Measurements from ENCODE around the gene ACSS1.

Gene ACSS1

DNA sequence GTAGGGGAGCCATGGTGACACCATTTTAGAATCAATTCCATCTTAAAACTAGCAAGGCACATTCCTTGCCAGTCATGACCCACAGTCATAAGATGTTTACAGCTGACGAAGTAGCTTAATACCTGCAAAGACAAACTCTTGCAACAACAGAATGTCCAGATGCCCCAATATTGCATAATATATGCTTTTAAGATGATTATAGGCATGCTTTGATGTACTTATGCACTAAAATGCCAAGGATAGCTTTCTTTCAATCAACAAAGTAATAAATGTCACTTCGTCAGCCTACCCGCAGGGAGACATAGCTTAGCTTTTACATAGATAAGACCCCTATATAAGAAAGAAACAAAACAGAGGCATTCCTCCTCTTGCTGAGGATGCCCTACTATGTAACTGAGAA lies 26.7 kb downstream of the ACSS1 start:
- TF ChIP-seq, protein P1, sequence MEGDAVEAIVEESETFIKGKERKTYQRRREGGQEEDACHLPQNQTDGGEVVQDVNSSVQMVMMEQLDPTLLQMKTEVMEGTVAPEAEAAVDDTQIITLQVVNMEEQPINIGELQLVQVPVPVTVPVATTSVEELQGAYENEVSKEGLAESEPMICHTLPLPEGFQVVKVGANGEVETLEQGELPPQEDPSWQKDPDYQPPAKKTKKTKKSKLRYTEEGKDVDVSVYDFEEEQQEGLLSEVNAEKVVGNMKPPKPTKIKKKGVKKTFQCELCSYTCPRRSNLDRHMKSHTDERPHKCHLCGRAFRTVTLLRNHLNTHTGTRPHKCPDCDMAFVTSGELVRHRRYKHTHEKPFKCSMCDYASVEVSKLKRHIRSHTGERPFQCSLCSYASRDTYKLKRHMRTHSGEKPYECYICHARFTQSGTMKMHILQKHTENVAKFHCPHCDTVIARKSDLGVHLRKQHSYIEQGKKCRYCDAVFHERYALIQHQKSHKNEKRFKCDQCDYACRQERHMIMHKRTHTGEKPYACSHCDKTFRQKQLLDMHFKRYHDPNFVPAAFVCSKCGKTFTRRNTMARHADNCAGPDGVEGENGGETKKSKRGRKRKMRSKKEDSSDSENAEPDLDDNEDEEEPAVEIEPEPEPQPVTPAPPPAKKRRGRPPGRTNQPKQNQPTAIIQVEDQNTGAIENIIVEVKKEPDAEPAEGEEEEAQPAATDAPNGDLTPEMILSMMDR (IDR thresholded peaks at IDR 0.05; ENCODE audit: low read depth, low read length, missing control alignments): no peak
- in situ Hi-C loops (cut with HindIII; ENCODE audit: low pct_ligation_motif_present, low sequenced_read_pairs): no loop called here
- Histone ChIP-seq H3K4me3 (ENCODE audit: low read depth, low read length) (no peak overlapping the region), H3K27ac (no peak overlapping the region), H3K36me3 (replicated peaks) (no peaks in the 10 kb centered on the region), H3K27me3 (replicated peaks) (no peaks in the 10 kb centered on the region)
- no peak for DNase-seq

DNA sequence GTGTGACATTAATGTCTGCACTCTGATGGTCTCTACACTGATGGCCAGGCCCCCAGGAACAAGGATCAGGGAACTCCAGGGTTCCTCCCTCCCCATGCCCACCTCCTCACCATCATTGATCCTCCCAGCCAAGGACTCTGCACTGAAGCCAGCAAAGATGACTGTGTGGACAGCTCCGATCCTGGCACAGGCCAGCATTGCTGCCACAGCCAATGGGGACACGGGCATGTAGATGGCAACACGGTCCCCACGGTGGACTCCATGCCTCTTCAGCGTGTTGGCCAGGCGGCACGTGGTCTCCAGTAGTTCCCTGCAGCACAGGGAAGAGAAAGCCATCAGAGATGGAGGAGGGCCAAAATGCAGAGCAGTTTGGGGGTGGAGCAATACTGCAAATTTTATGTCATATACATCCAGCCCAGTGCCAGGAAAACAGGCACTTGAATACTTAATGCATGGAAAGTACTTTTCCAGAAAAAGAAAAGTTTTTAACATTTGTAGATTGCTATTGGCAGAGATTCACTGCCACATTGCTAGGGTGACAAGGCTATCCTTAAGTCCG lies 27.2 kb downstream of the ACSS1 start:
- no peak for DNase-seq
- Histone ChIP-seq H3K27me3 (replicated peaks) (no peaks in the 10 kb centered on the region), H3K27ac (no peak overlapping the region), H3K36me3 (replicated peaks) (no peaks in the 10 kb centered on the region), H3K4me3 (ENCODE audit: low read depth, low read length) (no peak overlapping the region)
- in situ Hi-C loops (cut with HindIII; ENCODE audit: low pct_ligation_motif_present, low sequenced_read_pairs): no loop called here
- TF ChIP-seq, protein P1 (IDR thresholded peaks at IDR 0.05; ENCODE audit: low read depth, low read length, missing control alignments): no peak

DNA sequence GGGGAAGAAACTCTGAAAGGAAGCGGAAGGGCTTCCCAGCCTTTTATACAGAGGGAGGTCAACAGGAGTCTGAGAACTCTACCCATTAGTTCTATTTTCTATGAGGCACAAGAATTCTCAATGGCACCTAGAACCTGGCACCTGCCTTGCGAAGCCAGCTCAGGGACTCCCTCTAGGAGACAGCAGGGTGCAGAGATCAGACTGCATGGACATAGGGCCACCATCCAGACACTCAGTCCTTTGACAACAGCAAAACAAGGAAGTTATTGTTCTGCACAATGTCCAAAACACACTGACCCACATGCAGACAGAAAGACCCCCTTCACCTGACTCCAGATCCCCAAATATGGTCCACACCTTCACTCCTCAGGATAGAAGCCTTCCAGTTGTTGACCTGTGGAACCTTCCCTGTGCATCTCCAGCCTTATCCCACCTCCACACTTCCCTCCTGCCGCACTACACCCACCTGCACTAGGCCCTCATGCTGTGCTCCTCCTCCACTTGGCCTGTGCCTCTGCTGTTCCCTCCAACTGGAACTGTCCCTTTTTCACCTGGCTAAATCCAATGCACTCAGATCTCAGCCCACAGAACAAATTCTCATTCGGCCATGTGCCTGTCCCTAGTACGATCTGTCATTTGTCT lies 27.8 kb downstream of the ACSS1 start:
- no peak overlapping the region for H3K4me3 ChIP-seq (ENCODE audit: low read depth, low read length)
- DNase-seq: no peak
- no peaks in the 10 kb centered on the region for H3K36me3 ChIP-seq (replicated peaks)
- no peaks in the 10 kb centered on the region for H3K27me3 ChIP-seq (replicated peaks)
- in situ Hi-C loops (cut with HindIII; ENCODE audit: low pct_ligation_motif_present, low sequenced_read_pairs): no loop called here
- TF ChIP-seq, protein P1 (IDR thresholded peaks at IDR 0.05; ENCODE audit: low read depth, low read length, missing control alignments): no peak
- no peak overlapping the region for H3K27ac ChIP-seq

DNA sequence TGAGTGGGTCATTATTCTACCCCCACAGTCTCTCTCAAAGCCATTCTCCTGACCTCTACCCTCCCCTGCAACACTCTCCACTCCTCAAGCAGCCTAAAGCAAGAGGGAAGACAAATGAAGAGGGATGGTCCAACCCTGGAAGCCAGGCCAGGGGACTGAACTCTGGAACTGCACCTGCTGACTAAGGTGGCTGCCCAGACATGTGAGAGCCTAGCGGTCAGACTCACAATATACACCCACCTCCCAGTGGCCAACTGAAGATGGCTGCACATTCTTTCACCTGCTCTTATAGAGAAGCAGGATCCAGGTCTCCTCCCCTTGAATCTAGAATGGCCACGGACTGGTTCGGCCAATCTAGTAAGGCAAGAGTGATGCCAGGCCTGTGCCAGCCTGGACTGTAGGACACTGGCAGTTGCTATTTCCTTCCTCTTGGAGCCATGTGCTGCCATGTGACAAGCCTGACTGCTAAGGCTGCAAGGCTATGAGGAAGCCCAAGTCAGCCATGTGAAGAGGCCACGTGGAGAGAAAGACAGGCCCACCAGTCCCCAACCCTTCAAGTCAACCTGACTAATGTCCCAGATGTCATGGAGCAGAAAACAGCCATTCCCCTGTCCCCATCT lies 31.8 kb downstream of the ACSS1 start:
- no peak overlapping the region for H3K27ac ChIP-seq
- DNase-seq: no peak

DNA sequence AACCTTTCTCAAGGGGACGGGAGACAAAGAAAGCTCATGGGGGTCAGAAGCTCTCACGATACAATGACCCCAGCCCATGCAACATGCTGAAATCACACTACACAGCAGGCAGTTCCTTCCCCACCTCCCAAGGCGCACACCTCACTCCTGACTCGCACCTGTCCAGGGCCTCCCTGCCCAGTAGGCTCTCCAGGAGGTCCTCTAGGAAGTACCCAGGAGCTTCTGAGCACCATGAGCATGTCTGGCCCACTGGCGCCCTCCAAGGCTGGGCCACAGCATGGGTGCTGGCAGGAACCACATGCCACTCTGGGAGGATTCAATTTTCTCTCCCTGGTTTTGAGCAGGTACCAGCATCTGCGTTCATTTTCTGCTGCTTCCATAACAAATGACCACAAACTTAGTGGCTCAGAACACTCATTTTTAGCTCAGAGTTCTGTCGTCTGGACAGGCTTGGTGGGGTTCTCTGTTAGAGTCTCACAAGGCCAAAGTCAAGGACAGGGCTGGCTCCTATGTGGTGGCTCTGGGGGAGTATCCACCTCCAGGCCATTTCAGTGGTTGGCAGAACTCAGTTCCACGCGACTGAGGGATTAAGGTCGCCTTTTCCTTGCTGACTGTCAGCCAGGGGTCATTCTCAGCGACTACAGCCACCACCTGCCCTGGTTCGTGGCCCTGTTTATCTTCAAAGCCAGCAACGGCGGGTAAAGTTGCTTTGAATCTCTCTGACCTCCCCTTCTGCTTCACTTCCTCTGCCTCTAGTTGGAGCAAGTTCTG lies 32.7 kb downstream of the ACSS1 start:
- TF ChIP-seq, protein P1 (IDR thresholded peaks at IDR 0.05; ENCODE audit: low read depth, low read length, missing control alignments): no peak
- H3K4me3 ChIP-seq (ENCODE audit: low read depth, low read length): no peak overlapping the region
- H3K36me3 ChIP-seq (replicated peaks): no peaks in the 10 kb centered on the region
- in situ Hi-C loops (cut with HindIII; ENCODE audit: low pct_ligation_motif_present, low sequenced_read_pairs): no loop called here
- no peak for DNase-seq
- no peaks in the 10 kb centered on the region for H3K27me3 ChIP-seq (replicated peaks)
- no peak overlapping the region for H3K27ac ChIP-seq

More for the DNA sequence above, 31.8 kb downstream of the ACSS1 start:
- Histone ChIP-seq H3K36me3 (replicated peaks) (no peaks in the 10 kb centered on the region), H3K27me3 (replicated peaks) (no peaks in the 10 kb centered on the region), H3K4me3 (ENCODE audit: low read depth, low read length) (no peak overlapping the region)
- in situ Hi-C loops (cut with HindIII; ENCODE audit: low pct_ligation_motif_present, low sequenced_read_pairs): no loop called here
- TF ChIP-seq, protein P1 (IDR thresholded peaks at IDR 0.05; ENCODE audit: low read depth, low read length, missing control alignments): no peak
